AG04450 (cell line): ENCODE results near the gene SLC5A10. TPM values are rescaled to one million over a fixed set of nuclear protein-coding genes. Genes with fewer than 3 reads are reported as not detected.
"Not testable (repeated sequence)": the region's sequence is repeated elsewhere in the genome, so short reads cannot be mapped to it uniquely, and the experiment has no call there.

Experiments
- CTCF ChIA-PET: fragments of 300-600, 350-600 bp; formaldehyde crosslinking; extraction: SDS; loops from one replicate; lab custom pipeline; 2022; ENCODE audit warnings: antibody characterized with exemption, inconsistent platforms; lab: Charles Lee
- POLR2A ChIA-PET: fragments of 350-600 bp; formaldehyde crosslinking; extraction: SDS; loops from one replicate; lab custom pipeline; 2021; ENCODE audit warnings: antibody characterized with exemption, inconsistent platforms; lab: Yijun Ruan, JAX
- DNase-seq: peaks from one replicate; pipeline ENCODE4 v3.0.0-alpha.2; 2011; ENCODE audit warnings: low read depth, low spot score
- H3K27ac ChIP-seq: one replicate; pipeline ENCODE4 v1.5.1; 2012; ENCODE audit warnings: low read depth, low read length, control low read depth
- H3K27me3 ChIP-seq: one replicate; pipeline ENCODE4 v1.6.0; 2012; ENCODE audit warnings: low read length; ENCODE audit not compliant: control insufficient read depth, insufficient read depth
- H3K4me3 ChIP-seq: 2 replicates; pipeline ENCODE4 v1.5.1; 2011; ENCODE audit warnings: mild to moderate bottlenecking, low read depth, low read length, control low read depth
- H3K9me3 ChIP-seq: 2 replicates; pipeline ENCODE4 v1.5.1; 2012; ENCODE audit warnings: low read length; ENCODE audit not compliant: control insufficient read depth, insufficient read depth
- polyA plus RNA-seq: library from polyadenylated mRNA; depleted of rRNA; stranded (reverse); fragments of >200 nt; gene quantifications from 2 replicates; pipeline ENCODE4 v1.2.3, GENCODE V29; 2011

SLC5A10 gene
- polyA plus RNA-seq, 1 experiment = not detected

DNA sequence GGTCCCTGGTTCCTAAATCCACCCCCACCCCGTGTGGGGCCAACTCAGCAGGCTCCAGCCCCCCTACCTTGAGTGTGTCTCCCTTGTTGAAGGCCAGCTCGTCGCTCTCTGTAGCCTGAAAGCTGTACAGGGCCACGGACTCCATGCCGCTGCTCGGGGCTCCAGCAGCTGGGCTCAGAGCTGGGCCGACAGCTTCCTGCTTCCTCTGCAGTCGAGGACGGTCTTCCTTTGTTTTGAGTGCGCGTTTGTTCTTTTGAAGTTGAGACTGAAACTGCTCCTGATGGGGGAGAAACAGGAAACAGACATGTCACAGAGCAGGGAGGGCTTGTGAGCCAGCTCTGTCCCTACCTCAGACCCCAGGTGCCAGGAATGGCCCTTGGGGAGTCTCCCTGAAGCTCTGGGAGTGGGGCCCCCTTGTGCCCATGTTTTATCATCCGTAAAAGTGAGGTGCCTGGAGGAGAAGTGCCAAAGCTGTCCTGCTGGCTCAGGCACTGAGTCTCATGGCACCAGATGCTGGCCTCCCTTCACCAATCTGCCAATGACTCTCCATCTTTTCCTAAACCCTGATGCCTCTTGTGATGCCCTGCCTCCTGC, 94.9 kb downstream of the SLC5A10 start, which contains the start of gene GRAP:
Gene GRAP (minus strand): TSS at position 176 of the 594 bp plus-strand sequence. CDS start 31 bp downstream, at position 145.
- CTCF ChIA-PET, DNase-seq, H3K27ac ChIP-seq, H3K9me3 ChIP-seq, H3K4me3 ChIP-seq, H3K27me3 ChIP-seq, POLR2A ChIA-PET: not testable (repeated sequence)

- DNase-seq, H3K4me3 ChIP-seq, CTCF ChIA-PET, H3K27ac ChIP-seq, H3K9me3 ChIP-seq, POLR2A ChIA-PET, H3K27me3 ChIP-seq: not testable (repeated sequence)
These were observed 95.5 kb downstream of the SLC5A10 start for GRCh38 chr17:19047510-19047909.

DNA sequence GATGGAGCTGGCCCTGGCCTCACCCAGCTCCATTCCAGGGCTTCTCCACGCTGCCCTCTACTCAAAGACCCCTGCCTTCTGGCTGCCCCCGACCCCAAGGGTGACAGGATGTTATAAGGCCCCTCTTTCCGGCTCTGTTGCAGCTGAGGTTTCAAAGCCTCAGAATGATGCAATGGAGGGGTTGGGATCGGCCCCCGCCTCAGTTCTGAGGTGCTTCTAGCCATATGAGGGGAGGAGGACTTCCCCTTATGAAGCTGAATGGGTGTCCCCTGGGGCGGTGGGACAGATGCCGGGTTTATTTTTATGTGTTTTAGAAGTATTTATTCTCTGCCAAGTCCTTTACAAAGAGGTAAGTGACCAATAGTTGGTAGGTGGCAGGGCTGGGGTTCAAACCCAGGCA, 96.9 kb downstream of the SLC5A10 start:
- H3K9me3 ChIP-seq, H3K27ac ChIP-seq, H3K4me3 ChIP-seq, POLR2A ChIA-PET, DNase-seq, H3K27me3 ChIP-seq, CTCF ChIA-PET: not testable (repeated sequence)

DNA sequence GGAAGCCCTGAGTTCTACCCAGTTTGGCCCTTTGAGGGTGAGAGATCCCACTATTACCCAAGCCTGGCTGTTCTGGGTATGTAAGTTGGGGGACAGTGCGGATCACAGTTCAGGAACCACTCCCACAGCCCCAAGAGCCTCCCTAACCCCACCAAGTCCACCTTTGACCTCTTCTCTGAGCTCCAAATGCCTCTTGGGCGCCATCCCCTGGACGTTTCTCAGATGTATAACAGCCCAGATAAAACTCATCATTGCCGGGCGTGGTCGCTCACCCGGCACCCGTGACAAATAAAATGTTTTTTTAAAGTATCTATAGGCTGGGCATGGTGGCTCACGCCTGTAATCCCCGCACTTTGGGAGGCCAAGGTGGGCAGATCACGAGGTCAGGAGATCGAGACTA, 103.5 kb downstream of the SLC5A10 start:
- POLR2A ChIA-PET, H3K4me3 ChIP-seq, H3K9me3 ChIP-seq, H3K27ac ChIP-seq, CTCF ChIA-PET, H3K27me3 ChIP-seq, DNase-seq: not testable (repeated sequence)

- H3K9me3 ChIP-seq, H3K27ac ChIP-seq, DNase-seq, H3K27me3 ChIP-seq, CTCF ChIA-PET, POLR2A ChIA-PET, H3K4me3 ChIP-seq: not testable (repeated sequence)
These were observed 110.2 kb downstream of the SLC5A10 start for GRCh38 chr17:19062009-19062717.

GRCh38 chr17:19062718-19063325, 110.9 kb downstream of the SLC5A10 start:
- CTCF ChIA-PET, DNase-seq, H3K27me3 ChIP-seq, POLR2A ChIA-PET, H3K9me3 ChIP-seq, H3K4me3 ChIP-seq, H3K27ac ChIP-seq: not testable (repeated sequence)

GRCh38 chr17:19063326-19063956, 111.5 kb downstream of the SLC5A10 start:
- H3K27me3 ChIP-seq, H3K27ac ChIP-seq, H3K4me3 ChIP-seq, H3K9me3 ChIP-seq, DNase-seq, CTCF ChIA-PET, POLR2A ChIA-PET: not testable (repeated sequence)

DNA sequence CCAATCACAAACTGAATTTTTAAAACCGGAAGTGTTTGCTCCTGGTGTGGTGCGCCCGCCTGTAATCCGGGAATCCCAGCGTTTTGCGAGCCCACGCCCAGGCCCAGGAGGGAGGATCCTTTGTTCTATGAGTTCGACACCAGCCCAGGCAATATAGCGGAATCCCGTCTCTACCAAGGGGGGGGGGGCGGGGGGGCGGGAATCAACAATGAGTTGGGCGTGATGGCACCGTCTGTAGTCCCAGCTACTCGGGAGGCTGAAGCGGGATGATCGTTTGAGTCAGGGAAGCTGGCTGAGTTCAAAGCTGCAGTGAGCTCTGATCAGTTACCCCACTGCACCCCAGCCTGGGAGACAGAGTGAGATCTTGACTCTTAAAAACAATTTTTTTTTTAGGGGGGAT, 112.4 kb downstream of the SLC5A10 start:
- POLR2A ChIA-PET, CTCF ChIA-PET, H3K4me3 ChIP-seq, H3K27ac ChIP-seq, H3K27me3 ChIP-seq, H3K9me3 ChIP-seq, DNase-seq: not testable (repeated sequence)

DNA sequence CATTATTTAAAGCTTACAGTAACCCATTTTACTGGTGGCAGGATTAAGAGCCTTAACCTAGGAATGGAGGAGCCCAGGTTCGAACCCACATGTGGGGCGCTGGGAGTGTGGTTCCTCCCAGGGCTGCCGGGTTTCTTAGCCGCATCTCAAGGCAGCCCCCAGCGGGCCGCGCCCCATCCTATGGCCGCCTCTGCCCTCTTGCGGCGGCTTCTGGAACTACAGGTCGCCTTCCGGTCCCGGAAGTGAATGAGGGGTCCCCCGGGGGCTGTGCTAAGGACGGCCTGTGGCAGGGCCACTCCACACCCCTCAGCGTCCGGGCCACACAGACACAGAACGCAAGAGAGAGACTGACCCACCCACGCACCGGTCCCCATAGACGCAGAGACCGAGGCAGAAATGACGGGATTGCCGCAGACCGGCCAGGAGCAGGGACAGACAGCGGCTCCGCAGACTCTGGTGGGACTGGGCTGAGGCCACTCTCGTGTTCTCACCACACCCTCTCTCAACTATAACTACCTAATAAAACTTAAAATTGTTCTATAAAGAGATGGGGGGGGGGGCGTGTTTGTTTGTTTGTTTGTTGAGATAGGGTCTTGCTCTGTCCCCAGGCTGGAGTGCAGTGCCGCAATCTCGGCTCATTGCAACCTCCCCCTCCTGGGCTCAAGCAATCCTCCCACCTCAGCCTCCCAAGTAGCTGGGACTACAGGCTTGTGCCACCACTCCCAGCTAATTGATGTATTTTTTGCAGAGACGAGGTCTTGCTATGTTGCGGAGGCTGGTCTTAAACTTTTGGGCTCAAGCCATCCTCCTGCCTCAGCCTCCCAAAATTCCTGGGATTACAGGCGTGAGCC, 118.6 kb downstream of the SLC5A10 start:
- H3K4me3 ChIP-seq, POLR2A ChIA-PET, H3K9me3 ChIP-seq, H3K27ac ChIP-seq, DNase-seq, CTCF ChIA-PET, H3K27me3 ChIP-seq: not testable (repeated sequence)
